Adipocyte (in vitro differentiated cells): ENCODE data around the gene IP6K2.

Source experiments
- DNase-seq: peaks from one replicate; pipeline ENCODE4 v3.0.0-alpha.2; 2015; ENCODE audit warnings: low read depth
- H3K27me3 ChIP-seq: replicated peaks from 2 replicates; pipeline ENCODE4 v1.7.0; 2013; ENCODE audit warnings: mild to moderate bottlenecking, low read length, moderate library complexity; ENCODE audit not compliant: control insufficient read depth, insufficient read depth
- H3K36me3 ChIP-seq: 2 replicates; pipeline ENCODE4 v1.7.0; 2013; ENCODE audit warnings: low read length, mild to moderate bottlenecking, moderate library complexity; ENCODE audit not compliant: control insufficient read depth, insufficient read depth, severe bottlenecking
- H3K4me1 ChIP-seq: 2 replicates; pipeline ENCODE4 v1.7.0; 2013; ENCODE audit warnings: mild to moderate bottlenecking, low read length, moderate library complexity; ENCODE audit not compliant: control insufficient read depth, insufficient read depth
- H3K4me3 ChIP-seq: 2 replicates; pipeline ENCODE4 v1.7.0; 2013; ENCODE audit warnings: mild to moderate bottlenecking, low read length, moderate library complexity
- H3K9ac ChIP-seq: 2 replicates; pipeline ENCODE4 v1.7.0; 2013; ENCODE audit warnings: mild to moderate bottlenecking, low read length, moderate library complexity
- H3K9me3 ChIP-seq: 2 replicates; pipeline ENCODE4 v1.7.0; 2013; ENCODE audit warnings: mild to moderate bottlenecking, low read length, moderate library complexity; ENCODE audit not compliant: control insufficient read depth

Gene IP6K2

DNA sequence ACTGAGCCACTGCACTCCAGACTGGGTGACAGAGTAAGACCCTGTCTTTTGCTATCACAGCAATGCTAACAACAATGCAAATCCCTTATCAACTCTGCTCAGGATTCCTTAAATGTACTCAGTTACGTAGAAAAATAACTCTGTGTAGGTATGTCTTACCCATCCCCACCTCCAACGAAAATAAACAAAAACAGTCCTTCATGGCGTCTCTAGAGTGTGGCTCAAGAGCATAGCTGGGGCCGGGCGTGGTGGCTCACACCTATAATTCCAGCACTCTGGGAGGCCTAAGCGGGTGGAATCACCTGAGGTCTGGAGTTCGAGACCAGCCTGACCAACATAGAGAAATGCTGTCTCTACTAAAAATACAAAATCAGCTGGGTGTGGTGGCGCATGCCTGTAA, 18.1 kb downstream of the IP6K2 start:
- no peak for DNase-seq
- Histone ChIP-seq H3K9me3 (no peaks in the 10 kb centered on the region), H3K27me3 (no peaks in the 10 kb centered on the region), H3K36me3 (peaks cover 39% of the 10 kb centered on the region), H3K4me1 (peaks cover 49% of the 10 kb centered on the region), H3K4me3 (no peak overlapping the region), H3K9ac (no peak overlapping the region)

DNA sequence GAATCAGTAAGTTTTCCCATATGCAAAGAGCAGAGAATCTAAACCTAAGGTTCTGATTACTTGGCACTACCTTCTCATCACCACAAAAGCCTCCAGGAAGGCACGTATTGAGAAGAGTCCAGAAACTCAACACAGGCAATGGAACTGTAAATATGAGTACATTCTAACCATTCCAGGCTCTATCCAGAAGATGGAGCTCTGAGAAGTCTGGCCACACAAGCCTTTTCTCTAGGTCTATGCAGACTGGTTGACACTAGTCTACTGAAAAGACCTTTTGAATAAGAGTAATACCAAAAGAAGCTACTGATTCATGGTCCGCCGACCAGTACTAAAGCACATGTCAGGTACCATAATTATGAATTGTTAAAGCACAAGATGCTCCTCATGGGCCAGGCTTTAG, 19.1 kb downstream of the IP6K2 start:
- Histone ChIP-seq H3K36me3 (peaks cover 48% of the 10 kb centered on the region), H3K9me3 (no peaks in the 10 kb centered on the region), H3K4me1 (peaks cover 50% of the 10 kb centered on the region), H3K4me3 (no peak overlapping the region), H3K9ac (no peak overlapping the region), H3K27me3 (no peaks in the 10 kb centered on the region)
- DNase-seq: no peak

DNA sequence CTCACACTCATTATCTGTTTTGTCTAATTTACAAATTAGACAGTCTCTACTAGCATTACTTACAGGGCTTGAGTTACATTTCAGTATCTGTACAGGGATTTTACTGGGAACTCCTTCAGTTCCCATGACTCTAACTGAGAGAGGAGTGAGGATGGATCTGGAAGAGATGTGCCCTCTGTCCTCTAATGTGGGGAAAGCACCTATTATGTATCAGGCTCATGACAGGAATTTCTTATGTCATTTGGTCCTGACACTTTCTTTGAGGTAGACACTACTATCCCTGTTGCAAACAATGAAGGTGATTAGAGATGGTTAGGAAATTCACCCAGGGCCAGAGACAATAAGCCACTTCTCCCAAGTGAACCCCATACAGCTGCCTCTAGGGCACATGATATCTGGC, 20.4 kb downstream of the IP6K2 start:
- H3K4me3 ChIP-seq: no peak overlapping the region
- no peaks in the 10 kb centered on the region for H3K9me3 ChIP-seq
- H3K4me1 ChIP-seq: peaks cover 54% of the 10 kb centered on the region
- no peak overlapping the region for H3K9ac ChIP-seq
- H3K27me3 ChIP-seq: no peaks in the 10 kb centered on the region
- no peak for DNase-seq
- peaks cover 60% of the 10 kb centered on the region for H3K36me3 ChIP-seq

DNA sequence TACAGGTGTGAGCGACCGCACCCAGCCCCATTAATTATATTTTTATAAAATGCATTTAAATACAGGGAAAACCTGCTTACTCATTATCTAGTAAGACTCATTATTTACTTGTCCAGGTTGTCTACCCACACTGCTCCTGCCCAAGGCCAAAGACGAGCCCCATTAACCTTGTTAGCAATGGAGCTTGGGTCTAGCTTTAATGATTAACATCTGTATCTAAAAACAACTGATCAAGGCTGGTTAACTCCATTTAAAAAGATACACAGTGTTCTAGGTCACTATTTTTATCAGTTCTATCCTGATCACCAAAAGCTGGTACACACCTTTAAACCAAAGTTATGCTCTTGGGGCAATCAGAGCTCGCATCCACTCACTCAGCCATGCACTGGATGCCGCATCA, 20.9 kb downstream of the IP6K2 start:
- peaks cover 62% of the 10 kb centered on the region for H3K36me3 ChIP-seq
- H3K4me1 ChIP-seq: peaks cover 54% of the 10 kb centered on the region
- no peak for DNase-seq
- no peak overlapping the region for H3K4me3 ChIP-seq
- no peaks in the 10 kb centered on the region for H3K27me3 ChIP-seq
- H3K9me3 ChIP-seq: no peaks in the 10 kb centered on the region
- no peak overlapping the region for H3K9ac ChIP-seq

DNA sequence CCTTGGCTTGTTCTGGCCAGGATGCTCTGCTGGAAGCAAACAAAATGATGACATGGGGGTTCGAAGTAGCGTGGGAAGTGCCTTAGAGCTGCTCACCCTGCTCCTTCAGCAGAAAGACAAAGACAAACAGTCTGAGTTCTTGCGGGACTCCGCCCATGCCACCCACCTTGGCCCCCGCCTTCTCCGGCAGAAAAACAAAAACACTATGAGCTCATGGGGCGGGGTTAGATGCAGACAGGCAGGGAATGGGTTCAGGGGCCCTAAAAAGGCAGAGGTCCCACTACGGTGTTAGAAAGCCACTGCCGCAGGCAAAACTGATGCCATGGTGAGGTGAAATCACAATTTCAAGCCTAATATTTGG, 21.6 kb downstream of the IP6K2 start:
- H3K4me3 ChIP-seq: peak overlapping the region; percentile 87
- H3K4me1 ChIP-seq: peaks cover 48% of the 10 kb centered on the region
- DNase-seq: peak; percentile 64

DNA sequence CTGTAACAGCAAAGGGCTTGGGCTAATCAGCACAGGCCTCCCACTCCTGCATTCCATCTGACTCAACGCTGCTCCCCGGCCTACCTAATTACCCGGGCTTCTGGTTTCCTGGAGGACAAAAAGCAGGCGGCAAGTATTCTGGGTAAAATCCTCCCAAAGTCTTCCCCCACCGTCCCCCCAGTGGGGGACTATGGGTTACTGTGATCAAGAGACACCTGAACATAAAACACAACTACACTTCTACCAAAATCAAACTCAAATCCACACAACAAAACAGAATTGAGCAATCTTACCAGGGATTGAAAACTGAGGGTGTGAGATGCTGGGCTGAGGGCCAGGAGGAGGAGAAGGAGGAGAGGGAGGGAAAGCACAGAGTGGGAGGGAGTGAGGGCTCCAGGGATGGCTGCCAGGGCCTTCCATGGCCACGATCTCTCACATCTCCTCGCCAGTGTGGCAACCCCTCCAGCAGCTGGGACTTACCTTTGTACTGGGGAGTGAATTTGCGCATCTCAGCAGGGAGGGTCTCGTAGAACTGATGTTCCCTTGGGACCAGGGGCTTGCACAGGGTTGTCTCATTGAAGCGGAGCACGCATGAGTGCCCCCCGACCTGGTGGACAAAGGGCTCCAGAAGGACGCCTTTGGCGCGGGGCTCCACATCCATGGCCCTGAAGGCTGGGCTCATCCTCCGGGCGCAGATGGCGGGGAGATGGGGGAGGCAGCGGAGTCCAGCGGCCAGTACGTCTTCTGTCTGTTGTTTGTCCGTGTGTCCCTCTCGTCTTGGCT, 22.2 kb downstream of the IP6K2 start:
- H3K9ac ChIP-seq: peak overlapping the region; percentile 91
- peak; percentile 95 for DNase-seq
- peaks cover 65% of the 10 kb centered on the region for H3K36me3 ChIP-seq
- peak overlapping the region; percentile 87 for H3K4me3 ChIP-seq
- no peaks in the 10 kb centered on the region for H3K9me3 ChIP-seq
- peaks cover 43% of the 10 kb centered on the region for H3K4me1 ChIP-seq
- no peaks in the 10 kb centered on the region for H3K27me3 ChIP-seq

More for the DNA sequence above, 21.6 kb downstream of the IP6K2 start:
- Histone ChIP-seq H3K36me3 (peaks cover 65% of the 10 kb centered on the region), H3K27me3 (no peaks in the 10 kb centered on the region), H3K9ac (peak overlapping the region; percentile 91), H3K9me3 (no peaks in the 10 kb centered on the region)

DNA sequence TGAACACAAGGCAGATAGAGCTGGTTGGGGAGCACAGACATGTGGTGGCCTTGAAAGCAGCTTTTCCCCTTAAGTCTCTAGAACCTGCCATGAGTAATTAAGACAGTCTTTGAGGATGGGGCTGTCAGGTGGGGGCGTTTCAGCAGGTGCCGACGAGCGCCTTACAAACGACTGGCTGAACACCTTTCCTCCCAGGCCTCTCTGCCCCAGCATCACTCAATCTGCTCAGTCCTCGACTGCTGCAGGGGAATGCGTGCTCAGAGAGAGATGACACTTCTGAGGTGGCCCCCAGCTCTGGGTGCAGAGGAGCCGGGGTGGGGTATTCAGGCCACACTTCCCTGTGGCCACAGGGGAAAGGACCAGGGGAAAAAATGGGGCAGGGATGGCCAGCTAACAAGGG, 23.2 kb downstream of the IP6K2 start:
- Histone ChIP-seq H3K9me3 (no peaks in the 10 kb centered on the region), H3K27me3 (no peaks in the 10 kb centered on the region), H3K4me1 (peaks cover 43% of the 10 kb centered on the region), H3K36me3 (peaks cover 65% of the 10 kb centered on the region), H3K9ac (peak overlapping the region; percentile 91), H3K4me3 (peak overlapping the region; percentile 87)
- no peak for DNase-seq

DNA sequence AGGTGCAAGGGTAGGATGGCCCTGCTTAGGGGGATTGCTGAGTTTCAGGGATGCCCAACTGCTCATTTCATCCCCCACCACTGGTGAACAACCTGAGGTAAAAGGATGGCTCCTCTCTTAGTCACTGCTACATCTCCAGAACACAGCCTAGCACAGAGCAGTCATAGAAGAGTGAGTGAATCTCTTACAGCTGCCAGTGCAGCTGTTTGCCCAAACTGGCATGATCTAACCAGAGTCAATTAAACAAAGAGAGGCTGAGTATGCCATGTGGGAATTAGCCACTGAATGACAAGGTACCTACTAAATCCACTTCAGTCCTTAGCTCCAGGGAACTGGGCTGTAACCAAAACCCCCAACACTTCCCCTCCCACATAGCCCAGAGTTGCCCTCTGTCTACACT, 24.5 kb downstream of the IP6K2 start:
- peaks cover 69% of the 10 kb centered on the region for H3K36me3 ChIP-seq

DNA sequence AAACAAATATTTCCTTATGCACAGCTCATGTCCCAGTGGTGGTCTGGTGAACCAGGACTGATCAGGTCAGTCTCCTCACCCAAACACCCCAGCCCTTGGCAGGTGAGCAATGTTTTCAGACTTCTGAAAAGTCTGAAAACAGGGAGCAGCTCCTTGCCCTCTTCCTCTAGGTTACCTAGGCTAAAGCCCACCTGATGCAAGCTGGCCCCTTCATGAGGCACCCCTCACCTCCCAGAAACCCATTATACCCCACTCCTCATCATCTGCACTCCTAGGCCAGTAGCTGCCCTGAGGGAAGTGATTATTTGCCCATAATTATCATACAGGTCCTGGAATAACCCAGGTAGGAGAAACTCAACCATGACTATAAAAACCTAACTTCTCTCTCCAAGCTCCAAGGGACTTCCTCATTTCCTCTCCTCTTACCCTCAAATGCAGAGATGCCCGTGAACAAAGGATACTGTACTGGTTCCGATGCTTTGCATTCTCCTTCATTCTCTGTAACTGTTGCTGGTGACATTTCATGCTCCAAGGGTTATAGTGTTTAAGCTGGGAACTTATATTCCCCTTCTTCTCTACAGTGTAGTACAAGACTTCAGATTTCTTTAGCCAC, 26.1 kb downstream of the IP6K2 start:
- Histone ChIP-seq H3K4me1 (peaks cover 32% of the 10 kb centered on the region), H3K9me3 (no peaks in the 10 kb centered on the region), H3K27me3 (no peaks in the 10 kb centered on the region), H3K4me3 (no peak overlapping the region), H3K36me3 (peaks cover 71% of the 10 kb centered on the region), H3K9ac (no peak overlapping the region)
- no peak for DNase-seq

More for the DNA sequence above, 24.5 kb downstream of the IP6K2 start:
- DNase-seq: no peak
- H3K9me3 ChIP-seq: no peaks in the 10 kb centered on the region
- H3K27me3 ChIP-seq: no peaks in the 10 kb centered on the region
- H3K4me1 ChIP-seq: peaks cover 41% of the 10 kb centered on the region
- peak overlapping the region; percentile 91 for H3K9ac ChIP-seq
- peak overlapping the region; percentile 87 for H3K4me3 ChIP-seq

DNA sequence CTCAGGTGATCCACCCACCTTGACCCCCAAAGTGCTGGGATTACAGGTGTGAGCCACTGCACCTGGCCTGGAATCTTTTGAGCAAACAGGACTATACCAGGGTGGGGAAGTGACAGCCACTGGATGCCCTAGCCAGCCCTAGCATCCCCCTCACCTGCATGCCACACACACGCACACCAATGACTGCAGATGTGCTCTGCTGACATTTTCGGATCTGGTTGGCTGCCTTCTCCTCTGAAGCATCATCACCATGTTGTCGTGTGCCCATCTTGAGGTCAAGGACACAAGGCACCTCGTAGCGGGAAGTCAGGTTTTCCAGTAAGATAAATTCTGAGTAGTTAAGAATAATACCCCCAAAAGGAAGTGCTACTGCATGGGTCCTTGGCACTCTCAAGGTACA, 27.6 kb downstream of the IP6K2 start:
- no peaks in the 10 kb centered on the region for H3K9me3 ChIP-seq

DNA sequence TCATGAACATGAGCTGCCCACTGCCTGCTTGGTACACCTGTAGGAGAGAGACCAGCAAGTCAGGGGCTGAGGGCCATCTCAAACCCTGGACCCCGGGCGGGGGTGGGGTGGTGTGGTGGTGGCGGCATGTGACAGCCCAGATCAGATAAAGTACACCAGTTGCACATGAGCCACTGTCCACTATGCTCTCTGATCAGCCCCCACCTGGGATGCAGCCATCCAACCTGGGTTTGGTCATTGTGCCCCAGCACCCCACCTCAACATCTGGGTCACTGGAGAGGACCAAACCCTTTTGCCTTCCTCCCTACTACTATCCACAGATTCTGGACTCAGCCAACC, 28.3 kb downstream of the IP6K2 start:
- no peak overlapping the region for H3K4me3 ChIP-seq
- peaks cover 29% of the 10 kb centered on the region for H3K4me1 ChIP-seq
- H3K9ac ChIP-seq: no peak overlapping the region
- H3K9me3 ChIP-seq: no peaks in the 10 kb centered on the region
- peaks cover 64% of the 10 kb centered on the region for H3K36me3 ChIP-seq
- no peaks in the 10 kb centered on the region for H3K27me3 ChIP-seq
- no peak for DNase-seq

More for the DNA sequence above, 27.6 kb downstream of the IP6K2 start:
- DNase-seq: no peak
- H3K4me3 ChIP-seq: no peak overlapping the region
- no peaks in the 10 kb centered on the region for H3K27me3 ChIP-seq
- H3K36me3 ChIP-seq: peaks cover 67% of the 10 kb centered on the region
- H3K9ac ChIP-seq: no peak overlapping the region
- H3K4me1 ChIP-seq: peaks cover 29% of the 10 kb centered on the region
